Activated CD8-positive, alpha-beta memory T cell treated with anti-CD3 and anti-CD28 coated beads, Interleukin-2, amount 50 U/mL, for 4 hours (primary cell): ENCODE measurements around the gene PEPD.

ENCODE experiments used
- DNase-seq: peaks from one replicate; pipeline ENCODE4 v3.0.0-alpha.2; 2020

Gene PEPD

DNA sequence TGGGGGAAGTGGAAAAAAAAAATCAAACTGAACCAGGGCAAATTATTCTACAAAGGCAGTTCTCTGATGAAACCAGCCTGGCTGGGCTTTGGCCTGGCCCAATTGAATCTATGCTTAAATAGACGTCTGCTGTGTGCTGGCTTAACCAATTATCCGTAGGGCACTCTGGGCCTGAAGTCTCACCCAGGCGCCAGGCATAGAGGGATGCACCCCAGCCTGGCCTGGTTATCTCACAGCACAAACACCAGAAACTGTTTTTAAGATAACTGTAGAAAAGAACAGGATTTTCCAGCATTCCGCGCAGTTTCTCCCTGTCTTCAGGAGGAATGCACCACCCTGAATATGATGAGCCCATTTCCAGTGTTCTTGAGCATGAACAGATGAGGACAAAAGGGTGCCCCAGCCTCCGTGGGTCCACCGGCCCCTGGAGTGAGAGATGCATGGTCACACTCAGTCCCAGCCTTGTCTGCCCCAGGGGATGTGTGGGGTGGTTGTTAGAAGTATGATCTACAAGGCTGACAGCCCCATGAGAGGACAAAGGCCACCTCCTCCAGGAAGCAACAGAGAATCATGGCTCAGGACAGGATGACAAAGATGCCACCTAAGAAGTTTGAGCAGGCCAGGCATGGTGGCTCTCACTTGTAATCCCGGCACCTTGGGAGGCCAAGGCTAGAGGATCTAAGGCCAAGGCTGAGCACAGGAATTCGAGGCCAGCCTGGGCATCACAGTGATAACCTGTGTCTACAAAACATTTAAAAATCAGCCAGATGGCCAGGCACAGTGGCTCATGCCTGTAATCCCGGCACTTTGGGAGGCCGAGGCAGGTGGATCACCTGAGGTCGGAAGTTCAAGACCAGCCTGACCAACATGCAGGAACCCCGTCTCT is 50.2 kb downstream of the PEPD start:
- peak; percentile 4 for DNase-seq

GRCh38 chr19:33470686-33471085 is 50.9 kb downstream of the PEPD start:
- DNase-seq = peak; percentile 7

DNA sequence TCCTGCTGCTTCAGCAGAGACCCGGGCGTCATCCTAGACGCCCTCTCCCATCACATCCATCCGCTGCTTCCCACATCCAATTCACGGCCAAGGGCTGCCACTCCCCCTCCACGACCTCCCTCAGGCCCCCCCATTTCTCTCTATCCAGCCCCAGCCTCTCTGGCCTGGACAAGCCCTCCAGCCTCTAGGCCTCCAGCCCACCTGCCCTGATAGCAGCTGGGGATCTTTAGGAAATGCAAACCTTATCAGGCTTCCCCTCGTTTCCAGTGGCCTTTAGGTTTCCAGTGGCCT is 51.6 kb downstream of the PEPD start:
- no peak for DNase-seq

GRCh38 chr19:33469171-33470039 is 52.2 kb downstream of the PEPD start:
- peak; percentile 10 for DNase-seq

DNA sequence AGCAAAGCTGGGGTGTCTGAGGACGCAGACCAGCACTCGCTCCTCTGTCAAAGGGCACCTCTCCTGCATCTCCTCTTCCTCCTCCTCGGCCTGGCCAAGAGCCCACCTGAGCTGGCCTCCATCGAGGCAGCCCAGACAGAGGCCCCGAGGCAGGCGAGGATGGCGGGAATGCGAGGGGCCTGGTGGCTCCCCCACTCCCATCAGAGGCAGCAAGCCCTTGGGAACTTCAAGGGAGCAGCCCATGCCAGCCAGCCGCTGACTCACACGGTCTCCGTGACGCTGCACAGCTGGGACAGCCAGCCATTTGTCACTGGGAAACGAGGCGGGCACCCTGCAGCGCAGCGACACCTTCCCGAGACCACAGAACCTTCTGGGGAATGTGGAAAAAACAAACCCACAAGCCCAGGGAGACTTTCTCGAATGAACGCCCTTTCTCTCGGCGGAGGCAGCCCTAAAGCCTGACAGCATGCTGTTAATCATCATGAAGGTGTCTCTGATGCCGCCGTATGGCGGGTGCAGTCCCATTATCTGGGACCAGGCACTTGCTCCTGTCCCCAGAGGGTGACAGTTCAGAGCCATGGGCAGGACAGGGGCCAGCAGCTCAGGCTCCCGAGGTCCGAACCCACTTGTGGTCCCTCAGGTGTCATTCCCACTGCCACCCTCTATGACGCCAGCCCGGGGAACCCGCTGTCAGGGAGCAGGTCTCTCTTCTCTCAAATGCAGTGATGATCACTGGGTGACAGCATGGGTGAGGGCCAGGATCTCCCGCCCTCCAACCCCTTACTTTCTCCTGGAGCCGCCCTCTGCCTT is 53.0 kb downstream of the PEPD start:
- DNase-seq = peak; percentile 7

- peak; percentile 3 for DNase-seq
These were observed 53.7 kb downstream of the PEPD start for GRCh38 chr19:33467851-33468250.

DNA sequence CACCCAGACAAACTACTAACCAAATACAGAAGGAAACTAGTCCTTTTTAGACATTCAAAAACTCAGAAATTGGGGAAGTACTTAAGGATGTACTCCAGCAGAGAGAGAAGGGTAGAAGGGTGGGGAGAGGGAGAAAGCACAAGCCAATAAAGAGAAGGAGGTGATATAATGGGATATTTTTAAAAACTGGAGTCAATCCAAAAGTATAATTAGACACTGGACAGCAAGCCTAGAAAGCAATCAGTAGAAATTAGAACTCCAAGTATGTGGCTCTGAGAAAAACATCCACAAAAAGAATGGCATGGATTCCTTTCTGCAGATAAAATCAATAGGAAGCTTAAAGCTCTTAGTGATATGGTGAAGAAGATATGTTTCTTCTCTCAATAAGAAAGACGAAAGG is 55.8 kb downstream of the PEPD start:
- DNase-seq = no peak

- DNase-seq = peak; percentile 6
These were observed 56.2 kb downstream of the PEPD start for GRCh38 chr19:33465371-33465770.

- peak; percentile 5 for DNase-seq
These were observed 56.9 kb downstream of the PEPD start for GRCh38 chr19:33464733-33465115.

GRCh38 chr19:33464010-33464732 is 57.4 kb downstream of the PEPD start:
- peak; percentile 3 for DNase-seq

- DNase-seq = no peak
These were observed 58.4 kb downstream of the PEPD start for GRCh38 chr19:33463199-33463598.

DNA sequence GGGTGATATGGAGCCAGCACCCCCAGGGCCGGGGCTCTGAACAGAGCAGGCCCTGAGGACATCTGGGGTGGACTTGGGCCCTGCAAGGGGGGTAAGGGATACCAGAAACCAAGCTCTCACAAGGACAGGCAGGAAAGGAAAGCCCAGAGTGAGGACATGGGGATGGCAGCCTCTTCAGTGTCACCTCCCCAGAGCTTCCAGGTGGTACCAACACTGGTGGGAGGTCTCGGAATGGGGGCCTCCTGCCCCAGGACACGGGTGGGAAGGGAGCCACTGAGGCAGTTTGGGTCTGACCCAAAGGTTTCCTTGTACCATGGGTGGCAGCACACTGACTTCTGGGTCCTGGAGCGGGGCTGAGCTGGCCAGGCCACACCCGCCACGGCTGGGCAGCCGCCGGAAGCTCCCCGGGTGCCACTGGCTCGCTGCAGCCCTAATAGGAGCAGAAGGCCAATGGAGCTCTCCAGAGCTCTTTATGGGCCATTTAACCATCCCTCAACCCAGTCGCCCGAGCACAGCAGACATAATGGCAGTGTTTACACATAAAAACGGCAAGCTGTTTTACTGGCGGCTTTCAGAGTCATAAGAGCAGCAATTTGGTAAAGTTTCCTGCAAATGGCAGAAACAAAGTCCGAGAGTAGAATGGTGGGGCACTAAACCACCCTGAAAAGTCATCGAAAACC is 59.3 kb downstream of the PEPD start:
- DNase-seq = peak; percentile 7

DNA sequence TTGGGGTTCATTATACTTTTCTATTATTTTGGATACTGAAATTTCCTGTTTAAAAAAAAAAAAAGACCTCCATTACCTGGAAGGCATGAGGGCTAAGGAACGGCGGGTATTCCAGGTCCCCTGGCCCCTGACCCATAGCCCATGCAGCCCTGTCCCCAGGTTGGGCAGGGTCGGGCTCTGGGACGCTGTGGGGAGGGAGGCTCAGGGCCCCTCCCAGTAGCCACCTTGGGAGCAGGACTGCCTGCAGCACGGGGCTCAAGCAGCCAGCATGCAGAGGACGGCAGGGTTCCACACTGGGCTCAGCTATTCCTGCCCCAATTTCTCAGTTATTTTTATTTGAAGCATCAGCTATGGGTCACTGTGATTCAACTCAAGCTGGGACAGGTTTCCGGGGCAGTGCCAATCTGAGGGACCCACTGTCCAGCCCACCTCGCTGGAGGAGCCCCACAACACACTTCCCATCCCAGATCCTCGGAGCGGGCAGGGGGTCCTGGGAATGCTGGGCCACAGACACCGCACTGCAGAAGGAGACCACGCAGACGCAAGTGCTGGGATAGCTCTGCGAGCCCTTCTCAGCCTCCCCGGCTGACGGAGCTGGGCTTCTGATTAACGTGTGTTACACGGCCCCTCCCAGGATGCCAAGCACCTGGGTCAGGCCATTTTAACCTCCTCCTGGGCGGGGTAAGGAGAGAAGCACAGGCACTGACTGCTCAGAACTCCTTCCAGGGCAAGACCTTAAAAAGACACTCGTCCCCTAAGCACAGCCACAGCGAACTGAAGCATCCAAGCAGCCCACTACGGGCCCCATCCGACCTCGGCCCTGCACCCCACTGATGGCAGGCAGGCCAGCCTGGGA is 60.1 kb downstream of the PEPD start:
- DNase-seq = peak; percentile 9

- peak; percentile 5 for DNase-seq
These were observed 61.2 kb downstream of the PEPD start for GRCh38 chr19:33460221-33460908.

DNA sequence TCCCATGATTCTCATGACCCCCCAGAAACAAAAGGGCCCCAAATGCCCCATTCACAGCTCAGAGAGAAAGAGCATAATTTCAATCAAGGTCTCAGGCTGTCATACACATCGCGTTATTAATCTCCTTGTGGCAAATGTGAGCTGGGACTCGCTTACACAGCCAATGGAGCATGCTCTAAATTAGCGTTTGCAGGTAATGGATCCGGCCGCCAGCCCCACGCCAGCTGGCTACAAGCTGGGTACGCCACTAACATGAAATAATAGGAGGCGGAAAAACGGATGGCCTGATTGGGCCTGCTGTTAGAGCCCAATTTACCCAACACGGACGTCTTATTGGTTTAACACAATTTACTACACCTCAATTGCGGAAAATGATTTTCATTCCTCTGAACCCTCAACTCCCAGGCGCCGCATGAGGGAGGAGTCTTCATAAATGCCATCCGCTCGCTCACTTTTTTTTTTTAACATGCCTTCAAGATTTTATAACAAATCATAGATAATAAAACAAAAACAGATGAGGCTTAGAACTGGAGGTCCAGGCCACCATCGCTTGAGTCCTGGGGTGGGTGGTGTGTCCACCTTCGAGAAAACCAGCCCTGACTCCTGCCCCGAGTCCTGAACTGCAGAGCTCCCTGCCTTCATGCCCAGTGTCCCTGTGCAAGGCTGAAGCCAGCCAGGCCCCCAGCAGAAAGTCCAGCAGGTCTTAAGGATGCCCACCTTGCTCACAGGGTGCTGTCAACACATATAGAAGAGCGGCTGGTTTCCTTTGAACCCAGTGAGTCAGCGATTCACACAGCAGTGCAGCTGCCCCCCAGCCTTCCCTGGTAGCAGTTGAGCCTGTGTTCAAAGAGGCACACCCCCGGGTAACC is 62.1 kb downstream of the PEPD start:
- DNase-seq = peak; percentile 4

DNA sequence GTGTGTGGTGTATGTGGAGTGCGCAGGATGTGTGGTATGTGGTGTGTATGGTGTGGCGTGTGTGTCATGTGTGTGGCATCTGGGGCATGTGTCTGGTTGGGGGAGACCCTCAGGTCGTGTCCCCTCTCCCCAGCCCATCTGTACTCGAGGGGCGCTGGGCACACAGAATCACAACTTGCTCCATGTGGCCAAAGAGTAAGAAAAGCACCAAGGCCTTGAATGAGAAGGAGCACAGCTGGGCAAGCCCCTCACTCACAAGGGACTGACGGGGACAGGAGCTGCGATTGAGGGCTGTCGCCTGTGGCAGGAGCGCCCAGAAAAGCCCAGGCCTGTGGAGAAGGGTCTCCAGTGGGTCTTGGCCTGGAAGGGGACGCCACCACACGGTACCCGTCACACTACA is 62.8 kb downstream of the PEPD start:
- peak; percentile 11 for DNase-seq

DNA sequence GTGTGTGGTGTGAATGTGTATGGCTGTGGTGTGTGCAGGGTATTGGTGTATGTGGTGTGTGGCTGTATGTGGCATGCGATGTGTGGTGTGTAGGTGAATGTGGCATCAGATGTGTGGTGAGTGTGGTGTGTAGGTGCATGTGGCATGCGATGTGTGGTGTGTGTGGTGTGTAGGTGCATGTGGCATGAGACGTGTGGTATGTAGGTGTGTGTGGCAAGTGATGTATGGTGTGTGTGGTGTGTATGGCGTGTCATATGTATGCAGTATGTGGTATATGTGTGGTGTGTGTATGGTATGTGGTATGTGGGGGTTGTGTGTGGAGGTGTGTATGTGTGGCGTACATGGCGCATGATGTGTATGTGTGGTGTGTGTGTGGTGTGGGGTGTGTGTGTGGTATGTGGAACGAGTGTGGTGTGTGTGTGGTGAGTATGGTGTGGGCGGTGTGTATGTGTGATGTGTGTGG is 63.4 kb downstream of the PEPD start:
- DNase-seq = no peak

- no peak for DNase-seq
These were observed 64.8 kb downstream of the PEPD start for GRCh38 chr19:33456845-33457220.
